SK-N-SH (cell line): ENCODE measurements around the gene PTPRD. TPM values are rescaled to one million over a fixed set of nuclear protein-coding genes. Genes with fewer than 3 reads are reported as not detected.
"Not testable (repeated sequence)": the region's sequence is repeated elsewhere in the genome, so short reads cannot be mapped to it uniquely, and the experiment has no call there.

Experiments
- CTCF ChIA-PET: fragments of 300-600, 350-600 bp; formaldehyde crosslinking; extraction: SDS; loops from one replicate; lab custom pipeline; 2021; lab: Yijun Ruan, JAX
- POLR2A ChIA-PET: fragments of 350-600 bp; sonication (Branson Sonifier 250); formaldehyde crosslinking; extraction: SDS; loops from one replicate; lab custom pipeline; 2020; ENCODE audit warnings: antibody characterized with exemption, inconsistent platforms; lab: Yijun Ruan, JAX
- DNase-seq: peaks from one replicate; pipeline ENCODE4 v3.0.0; 2012
- H2AFZ ChIP-seq: fragments of 200-600 bp; sonication (generic); 2 replicates; pipeline ENCODE4 v1.8.1; 2016; ENCODE audit warnings: antibody characterized with exemption, mild to moderate bottlenecking, low read depth
- H3F3A ChIP-seq: fragments of 200-600 bp; sonication (generic); replicated peaks from 2 replicates; pipeline ENCODE3; 2016; ENCODE audit warnings: antibody characterized with exemption, mild to moderate bottlenecking; ENCODE audit not compliant: insufficient read depth
- H3K27ac ChIP-seq, 2 experiments: fragments of 200-500 bp in 1 of 2; fragments of 200-600 bp in 1 of 2; sonication (Bioruptor generic) in 1 of 2; sonication (generic), shearing (Covaris generic) in 1 of 2; 2 replicates each; pipeline versions ENCODE4 v1.5.1 to v1.6.1; 2014 to 2016; ENCODE audit warnings: low read depth in 2 of 2, inconsistent platforms in 1 of 2, low read length in 1 of 2, mild to moderate bottlenecking in 1 of 2, mixed read lengths in 1 of 2
- H3K27me3 ChIP-seq: fragments of 200-600 bp; sonication (generic), shearing (Covaris generic); 2 replicates; pipeline ENCODE4 v1.6.1; 2016; ENCODE audit warnings: mixed run types; ENCODE audit not compliant: insufficient read depth
- H3K36me3 ChIP-seq, 2 experiments: fragments of 200-500 bp in 1 of 2; fragments of 200-600 bp in 1 of 2; sonication (Bioruptor generic) in 1 of 2; sonication (generic) in 1 of 2; replicated peaks in 1 of 2; 2 replicates each; pipeline versions ENCODE3 to v1.5.1; 2014 to 2016; ENCODE audit warnings: low read length in 1 of 2, mild to moderate bottlenecking in 1 of 2; ENCODE audit not compliant: insufficient read depth in 2 of 2, control insufficient read depth in 1 of 2
- H3K4me1 ChIP-seq, 2 experiments: fragments of 200-500 bp in 1 of 2; fragments of 200-600 bp in 1 of 2; sonication (Bioruptor generic) in 1 of 2; sonication (generic), shearing (Covaris generic) in 1 of 2; 2 replicates each; pipeline versions ENCODE4 v1.5.1 to v1.6.1; 2014 to 2016; ENCODE audit warnings: low read depth in 1 of 2, low read length in 1 of 2, mixed run types in 1 of 2; ENCODE audit not compliant: insufficient read depth in 2 of 2, control insufficient read depth in 1 of 2
- H3K4me2 ChIP-seq: fragments of 200-600 bp; sonication (generic), shearing (Covaris generic); 2 replicates; pipeline ENCODE4 v1.6.1; 2017; ENCODE audit warnings: mixed run types
- H3K4me3 ChIP-seq, 2 experiments: fragments of 200-500 bp in 1 of 2; fragments of 200-600 bp in 1 of 2; sonication (Bioruptor generic) in 1 of 2; sonication (generic), shearing (Covaris generic) in 1 of 2; 2 replicates each; pipeline versions ENCODE4 v1.5.1 to v1.8.1; 2014 to 2016; ENCODE audit warnings: low read depth in 2 of 2, inconsistent platforms in 1 of 2, low read length in 1 of 2, mild to moderate bottlenecking in 1 of 2, mixed read lengths in 1 of 2, moderate library complexity in 1 of 2
- H3K79me2 ChIP-seq: fragments of 200-600 bp; sonication (generic); 2 replicates; pipeline ENCODE4 v1.8.1; 2017; ENCODE audit warnings: mild to moderate bottlenecking; ENCODE audit not compliant: insufficient read depth
- H3K9ac ChIP-seq: fragments of 200-600 bp; sonication (generic); 2 replicates; pipeline ENCODE4 v1.6.1; 2017; ENCODE audit warnings: mixed run types
- H3K9me2 ChIP-seq: fragments of 200-600 bp; sonication (generic); 2 replicates; pipeline ENCODE4 v1.6.1; 2017; ENCODE audit warnings: mixed run types
- H3K9me3 ChIP-seq: fragments of 200-600 bp; sonication (generic); 2 replicates; pipeline ENCODE4 v1.6.1; 2017; ENCODE audit warnings: mixed run types, mild to moderate bottlenecking, moderate library complexity
- H4K20me1 ChIP-seq: fragments of 200-600 bp; sonication (generic); 2 replicates; pipeline ENCODE4 v1.6.1; 2017; ENCODE audit warnings: mild to moderate bottlenecking, mixed run types; ENCODE audit not compliant: insufficient read depth
- FOSL2 ChIP-seq: IDR thresholded peaks from 2 replicates; pipeline ENCODE4 v1.4.0; 2012; ENCODE audit warnings: low read depth, mild to moderate bottlenecking, moderate library complexity, borderline replicate concordance
- JUND ChIP-seq: IDR thresholded peaks from 2 replicates; pipeline ENCODE4 v1.4.0; 2012
- POLR2AphosphoS5 ChIP-seq: IDR thresholded peaks from 2 replicates; pipeline ENCODE4 v1.6.1; 2012; ENCODE audit warnings: low read depth, low read length
- RAD21 ChIP-seq: IDR thresholded peaks from 2 replicates; pipeline ENCODE4 v1.6.1; 2012; ENCODE audit warnings: mild to moderate bottlenecking, low read length
- REST ChIP-seq: IDR thresholded peaks from 2 replicates; pipeline ENCODE4 v1.6.1; 2012; ENCODE audit warnings: mild to moderate bottlenecking, low read depth, low read length, moderate library complexity
- RFX5 ChIP-seq: IDR thresholded peaks from 2 replicates; pipeline ENCODE4 v1.6.1; 2012; ENCODE audit warnings: mild to moderate bottlenecking, improper control_type of control experiment, low read length
- TEAD4 ChIP-seq: IDR thresholded peaks from 2 replicates; pipeline ENCODE4 v1.4.0; 2012; ENCODE audit warnings: mild to moderate bottlenecking, borderline replicate concordance; ENCODE audit not compliant: insufficient read depth
- WGBS: methylation state at CpG from one replicate; pipeline ENCODE4 v1.1.6; 2017; ENCODE audit warnings: low lambda C conversion rate; 5-methylcytosine and 5-hydroxymethylcytosine counted together
- polyA plus RNA-seq, 3 experiments: library from polyadenylated mRNA; depleted of rRNA; stranded (reverse); fragments of >200 nt; gene quantifications; 2 replicates each; pipeline ENCODE4 v1.2.3, GENCODE V29; 2012

The PTPRD gene
- polyA plus RNA-seq, 1 of the 3 experiments (the other 2 are of a cell fraction): 0.15 TPM

GRCh38 chr9:9319007-9319406 is 1293.8 kb downstream of the PTPRD start (continued):
- TF ChIP-seq REST (no peak), POLR2AphosphoS5 (no peak)

GRCh38 chr9:9310743-9311142 is 1302.1 kb downstream of the PTPRD start:
- POLR2A ChIA-PET, H3K9me2 ChIP-seq, H3K36me3 ChIP-seq, H3K4me2 ChIP-seq, H3K27ac ChIP-seq, CTCF ChIA-PET, H3K79me2 ChIP-seq, H3K27me3 ChIP-seq, DNase-seq, H3F3A ChIP-seq, H4K20me1 ChIP-seq, H3K9ac ChIP-seq, H3K4me1 ChIP-seq, H2AFZ ChIP-seq, H3K9me3 ChIP-seq, H3K4me3 ChIP-seq: not testable (repeated sequence)
- 59% methylated on average over 7 of the region's 7 CpGs for WGBS

GRCh38 chr9:9305600-9305999 is 1307.2 kb downstream of the PTPRD start:
- Histone ChIP-seq H2AFZ (no peak overlapping the region), H3K27me3 (no peaks in the 10 kb centered on the region), H3K79me2 (no peaks in the 10 kb centered on the region), H3K4me1 (no peaks in the 10 kb centered on the region; a peak in 1 of 4 replicates), H3F3A (no peaks in the 10 kb centered on the region), H3K36me3 (no peaks in the 10 kb centered on the region), H4K20me1 (no peaks in the 10 kb centered on the region), H3K4me2 (no peak overlapping the region), H3K27ac (no peak overlapping the region), H3K9ac (no peak overlapping the region), H3K9me3 (no peaks in the 10 kb centered on the region), H3K9me2 (no peaks in the 10 kb centered on the region), H3K4me3 (no peak overlapping the region)
- no peak for TF ChIP-seq FOSL2
- DNase-seq: no peak
- ChIA-PET POLR2A (no interaction called here), CTCF (no interaction called here)

- ChIA-PET POLR2A (no interaction called here), CTCF (interaction anchor here (1.5 to 1.8 kb wide), 2 partner anchors 16 to 403 kb away, joined by 5 to 6 read pairs; no protein-coding TSS in a partner anchor)
- Histone ChIP-seq H3K9ac (no peak overlapping the region), H3K27ac (no peak overlapping the region), H3K36me3 (no peaks in the 10 kb centered on the region), H3K4me1 (no peaks in the 10 kb centered on the region), H3K9me2 (no peaks in the 10 kb centered on the region), H4K20me1 (no peaks in the 10 kb centered on the region), H3K9me3 (no peaks in the 10 kb centered on the region), H3K27me3 (no peaks in the 10 kb centered on the region), H3F3A (no peaks in the 10 kb centered on the region), H2AFZ (no peak overlapping the region), H3K79me2 (no peaks in the 10 kb centered on the region), H3K4me3 (no peak overlapping the region), H3K4me2 (no peak overlapping the region)
- 36% methylated on average over 1 of the region's 1 CpG for WGBS
- TF ChIP-seq JUND: no peak
- no peak for TF ChIP-seq TEAD4
- TF ChIP-seq RFX5: no peak
- TF ChIP-seq RAD21: peak; percentile 70
- peak; percentile 0 for DNase-seq
Measured at GRCh38 chr9:9299134-9299533, 1313.7 kb downstream of the PTPRD start.
